Measurements from ENCODE around the gene WFDC10B.
"Not testable (repeated sequence)": the region's sequence is repeated elsewhere in the genome, so short reads cannot be mapped to it uniquely, and the experiment has no call there.

The WFDC10B gene

GRCh38 chr20:45647441-45648050 is 57.3 kb downstream of the WFDC10B start:
- no peak for DNase-seq (ENCODE audit: low spot score)

- DNase-seq (ENCODE audit: low spot score), result no peak
Measured at GRCh38 chr20:45646875-45647274, 57.9 kb downstream of the WFDC10B start.

GRCh38 chr20:45645869-45646268 is 59.0 kb downstream of the WFDC10B start:
- not testable (repeated sequence) for DNase-seq (ENCODE audit: low spot score)

DNA sequence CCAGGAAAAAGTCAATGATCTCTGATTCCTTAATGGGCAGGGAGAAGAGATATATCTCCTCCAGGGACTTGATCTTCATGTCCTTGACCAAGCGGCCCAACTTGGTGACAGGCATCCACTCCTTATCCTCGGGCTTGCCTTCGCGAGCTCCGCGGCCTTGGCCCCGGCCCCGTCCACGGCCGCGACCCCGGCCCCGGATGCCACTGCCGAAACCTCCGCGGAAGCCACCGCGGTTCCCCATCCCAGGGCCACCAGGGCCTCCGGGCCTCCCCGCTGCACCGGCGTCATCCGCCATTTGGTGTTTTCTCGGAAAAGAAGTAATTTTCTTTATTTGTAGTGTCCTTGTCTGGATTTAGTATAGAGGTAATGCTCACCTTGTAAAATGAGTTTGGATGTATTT is 63.7 kb downstream of the WFDC10B start:
- DNase-seq (ENCODE audit: low spot score), result not testable (repeated sequence)

DNA sequence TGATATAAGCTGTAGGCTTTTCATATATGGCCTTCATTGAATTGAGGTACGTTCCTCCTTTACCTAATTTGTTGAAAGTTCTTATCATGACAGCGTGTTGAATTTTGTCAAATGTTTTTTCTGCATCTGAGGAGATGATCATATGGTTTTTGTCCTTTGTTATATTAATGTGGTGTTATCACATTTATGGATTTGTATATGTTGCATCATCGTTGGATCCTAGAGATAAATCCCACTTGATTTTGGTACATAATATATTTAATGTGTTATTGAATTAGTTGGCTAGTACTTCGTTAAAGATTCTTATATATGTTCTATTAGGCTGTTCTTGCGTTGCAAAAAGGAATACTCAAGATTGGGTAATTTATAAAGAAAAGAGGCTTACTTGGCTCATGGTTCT is 65.1 kb downstream of the WFDC10B start:
- no peak for DNase-seq (ENCODE audit: low spot score)

DNA sequence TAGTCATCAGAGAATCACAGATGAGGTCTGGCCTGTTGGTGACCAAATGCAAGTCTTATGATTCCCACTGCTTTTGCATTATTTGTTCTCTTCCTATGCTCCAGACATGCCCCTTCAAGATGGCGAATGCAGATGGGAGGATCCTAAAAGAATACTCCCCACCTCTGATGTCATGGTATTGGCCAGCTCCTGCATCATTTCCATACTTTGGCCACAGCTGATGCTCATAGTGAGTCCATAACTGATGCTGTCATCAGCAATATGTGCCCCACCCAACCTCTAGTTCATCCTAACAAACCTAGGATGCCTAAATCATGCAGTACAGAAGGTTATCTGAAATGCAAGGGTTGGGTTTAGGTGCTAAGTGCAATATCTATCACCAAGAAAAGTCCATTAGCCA is 68.3 kb downstream of the WFDC10B start:
- no peak for DNase-seq (ENCODE audit: low spot score)
